HG03097 (cell line): ENCODE data around the gene EPHA3.

Source experiments
- ATAC-seq: cut with Tn5 transposase; IDR thresholded peaks from one replicate; pipeline ENCODE4 v1.9.1; 2021; ENCODE audit not compliant: unreplicated experiment, low FRiP score

The EPHA3 gene

DNA sequence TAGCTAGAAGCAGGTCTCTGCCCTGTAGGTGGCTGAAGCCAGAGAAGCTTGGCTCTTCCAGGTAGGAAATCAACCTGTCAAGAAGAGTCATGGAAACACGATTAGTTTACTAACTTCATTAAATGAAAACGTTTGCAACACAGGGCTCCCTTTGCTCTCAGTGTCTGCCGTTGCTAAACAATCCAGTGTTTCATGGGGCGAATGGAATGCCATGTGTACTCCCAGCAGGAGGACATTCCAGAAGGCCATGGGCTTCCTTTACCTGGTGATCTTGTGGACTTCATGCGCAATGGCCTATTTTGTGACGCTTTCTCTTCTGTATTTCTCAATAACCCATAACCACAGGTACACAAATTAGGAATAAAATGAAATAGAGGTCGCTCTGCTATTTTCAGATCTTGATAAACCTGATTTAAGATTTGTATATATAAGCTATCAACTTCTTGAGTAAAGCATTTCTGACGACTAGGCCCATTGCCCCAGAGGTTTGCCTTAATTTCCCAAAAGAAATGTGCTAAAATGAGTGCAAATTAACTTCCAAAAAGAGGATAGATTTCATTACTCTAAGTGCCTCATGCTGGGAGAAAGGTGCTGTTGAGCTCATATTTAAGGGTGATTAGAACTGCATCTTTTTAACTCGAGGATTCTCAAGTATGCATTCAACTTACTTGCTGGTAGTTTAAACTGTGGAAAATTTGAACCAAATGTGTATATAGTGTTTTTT lies 171.0 kb downstream of the EPHA3 start:
- ATAC-seq = no peak

DNA sequence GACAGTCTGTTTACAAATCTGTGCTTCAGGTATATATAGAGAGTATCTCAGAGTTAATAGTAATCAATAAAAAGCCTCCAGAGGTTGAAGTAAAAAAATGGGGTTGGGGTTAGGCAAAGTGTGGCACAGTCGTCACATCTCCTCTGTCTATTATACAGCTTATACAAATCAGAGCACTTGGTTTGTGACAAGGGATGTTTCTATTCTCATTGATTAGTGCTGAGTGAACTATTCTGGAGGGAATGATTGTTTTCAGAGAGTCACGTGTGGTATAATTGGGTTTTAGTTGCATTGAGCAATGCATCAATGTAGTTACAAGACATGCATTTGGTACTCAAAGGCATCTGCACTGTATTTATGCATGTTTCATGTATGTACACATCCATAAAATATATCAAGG lies 172.9 kb downstream of the EPHA3 start:
- no peak for ATAC-seq

DNA sequence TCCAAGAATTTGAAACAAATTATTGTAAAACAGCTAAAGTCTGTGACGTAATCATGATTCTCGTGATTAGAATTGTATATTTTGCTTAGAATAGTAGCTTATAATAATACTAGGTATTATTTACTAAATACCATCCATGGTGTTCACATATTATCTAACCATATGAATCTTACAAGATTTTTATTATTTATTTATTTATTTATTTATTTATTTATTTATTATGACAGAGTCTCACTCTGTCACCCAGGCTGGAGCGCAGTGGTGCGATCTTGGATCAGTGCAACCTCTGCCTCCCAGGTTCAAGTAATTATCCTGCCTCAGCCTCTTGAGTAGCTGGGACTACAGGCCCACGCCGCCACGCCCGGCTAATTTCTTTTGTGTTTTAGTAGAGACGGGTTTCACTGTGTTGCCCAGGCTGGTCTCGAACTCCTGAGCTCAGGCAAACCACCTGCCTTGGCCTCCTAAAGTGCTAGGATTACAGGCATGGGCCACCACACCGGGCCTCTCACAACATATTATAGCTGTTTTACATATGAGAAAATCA lies 173.5 kb downstream of the EPHA3 start:
- no peak for ATAC-seq

DNA sequence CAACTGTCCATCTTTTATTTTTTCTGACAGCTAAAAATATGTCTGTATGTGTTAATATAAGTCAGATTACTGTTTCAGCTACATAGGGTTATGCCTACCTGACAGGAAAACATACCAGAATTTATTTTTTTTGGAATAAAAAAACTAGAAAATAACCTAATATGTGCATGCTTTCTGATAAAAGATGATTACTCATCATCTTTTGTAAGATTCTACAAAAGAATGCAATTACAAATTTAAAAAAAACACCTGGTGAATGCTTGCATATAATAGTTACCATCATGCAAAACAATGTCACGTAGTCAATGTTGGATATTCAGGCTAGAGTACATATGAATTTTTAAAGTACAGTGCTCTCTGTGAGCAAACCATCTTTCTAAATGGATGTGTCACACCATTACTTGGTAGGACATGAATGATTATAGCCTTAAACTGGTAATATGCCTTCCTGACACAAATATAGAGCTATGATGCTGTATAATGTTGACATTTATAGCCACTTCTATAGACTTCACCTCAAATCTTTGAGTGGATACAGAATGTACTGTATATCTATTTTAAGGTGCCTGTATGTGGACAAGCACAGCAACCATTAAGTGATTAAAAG lies 180.6 kb downstream of the EPHA3 start:
- no peak for ATAC-seq

DNA sequence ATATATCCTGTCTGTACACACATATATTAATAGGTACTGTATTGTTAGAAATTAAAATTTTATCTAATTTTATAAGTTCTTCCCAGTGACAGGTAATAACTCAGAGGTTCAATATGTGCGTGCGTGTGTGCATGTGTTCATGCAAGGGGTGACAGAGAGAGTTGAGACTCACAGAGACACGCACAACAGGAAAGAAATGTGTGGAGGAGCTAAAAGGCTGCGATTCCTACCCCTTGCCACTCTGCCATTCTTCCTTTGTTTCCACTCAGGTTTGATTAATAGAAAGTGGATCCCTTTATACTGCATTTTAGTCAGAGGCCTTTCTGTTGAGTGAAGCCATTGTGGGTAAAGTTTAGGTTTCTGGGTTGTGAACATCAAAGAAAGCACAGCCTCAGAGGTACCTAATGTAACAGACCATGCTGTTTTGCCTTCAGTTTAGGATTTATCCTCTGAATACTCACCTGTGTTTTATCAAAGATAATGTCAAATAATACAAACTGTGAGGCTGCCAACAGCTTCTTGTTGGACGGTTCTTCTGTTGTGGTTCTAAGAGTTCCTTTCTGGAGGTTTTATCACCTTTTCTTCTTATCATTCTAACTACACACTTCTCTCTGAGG lies 182.3 kb downstream of the EPHA3 start:
- no peak for ATAC-seq

DNA sequence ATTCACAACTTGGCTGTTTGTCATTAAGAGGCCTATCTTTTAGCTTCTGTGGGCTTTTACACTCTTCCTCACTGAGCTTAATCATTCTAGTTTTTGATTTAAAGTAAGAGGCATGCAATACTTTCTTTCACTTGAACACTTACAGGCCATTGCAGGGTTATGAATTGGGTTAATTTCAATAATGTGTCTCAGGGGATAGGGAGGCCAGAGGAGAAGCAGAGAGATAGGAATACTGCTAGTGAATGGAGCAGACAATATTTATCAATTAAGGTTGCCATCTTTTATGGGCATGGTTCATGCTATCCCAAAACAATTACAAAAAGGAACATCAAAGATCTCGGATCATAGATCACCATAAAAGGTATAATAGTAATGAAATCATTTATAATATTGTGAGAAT lies 189.8 kb downstream of the EPHA3 start:
- no peak for ATAC-seq

DNA sequence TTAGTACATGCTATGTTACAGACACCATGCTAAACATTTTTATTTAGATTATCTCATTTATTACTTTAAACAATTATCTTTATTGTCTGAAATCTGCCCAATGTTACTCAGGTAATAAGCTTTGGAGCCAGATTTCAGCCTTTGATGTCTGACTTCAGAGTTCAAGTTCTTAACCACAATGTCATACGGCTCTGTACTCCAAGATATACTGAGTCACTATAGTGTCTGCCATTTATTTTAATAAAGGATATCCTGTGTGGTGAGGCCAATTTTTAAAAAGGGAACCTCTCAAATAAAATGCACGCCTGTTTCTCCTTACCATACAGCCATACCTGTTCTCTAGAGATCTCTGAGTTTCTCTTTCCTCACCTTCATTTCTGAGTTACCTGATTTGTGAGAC lies 193.1 kb downstream of the EPHA3 start:
- ATAC-seq = no peak

DNA sequence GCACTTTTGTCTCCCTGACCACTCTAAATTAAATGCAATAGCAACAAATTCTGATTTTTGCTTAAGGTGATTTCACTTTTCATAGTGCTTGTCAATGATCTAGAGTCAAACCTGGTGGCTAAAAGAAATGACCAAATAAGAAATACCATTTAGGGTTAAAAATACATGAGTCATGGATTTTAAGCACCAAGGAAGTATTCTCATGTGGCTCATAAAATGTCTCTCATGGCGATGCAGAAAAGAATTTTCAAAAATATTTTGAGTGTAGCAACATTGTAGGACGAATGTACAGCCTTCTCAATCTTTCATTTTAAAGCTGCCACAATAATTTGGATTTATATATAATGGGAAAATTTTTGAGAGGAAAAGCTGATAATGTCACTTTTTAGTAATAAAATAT lies 193.6 kb downstream of the EPHA3 start:
- ATAC-seq = no peak

DNA sequence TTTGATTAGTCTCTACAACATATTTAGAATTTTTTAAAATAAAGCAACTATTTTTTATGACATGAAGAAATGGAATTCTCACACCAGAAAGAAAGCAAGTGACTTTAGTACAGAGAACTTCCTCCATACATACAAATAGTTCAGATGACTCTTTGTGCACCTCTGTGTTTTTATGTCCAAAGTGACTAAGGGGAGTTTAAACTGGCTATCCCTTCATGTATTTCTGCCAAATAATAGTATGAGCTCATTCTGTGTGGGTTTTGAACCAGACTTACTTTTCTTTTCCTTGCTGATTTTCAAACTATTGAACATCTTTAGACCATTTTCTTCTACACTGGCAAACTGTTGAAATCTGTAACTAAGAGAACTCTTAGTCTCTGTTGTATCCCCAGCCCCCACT lies 196.3 kb downstream of the EPHA3 start:
- no peak for ATAC-seq

DNA sequence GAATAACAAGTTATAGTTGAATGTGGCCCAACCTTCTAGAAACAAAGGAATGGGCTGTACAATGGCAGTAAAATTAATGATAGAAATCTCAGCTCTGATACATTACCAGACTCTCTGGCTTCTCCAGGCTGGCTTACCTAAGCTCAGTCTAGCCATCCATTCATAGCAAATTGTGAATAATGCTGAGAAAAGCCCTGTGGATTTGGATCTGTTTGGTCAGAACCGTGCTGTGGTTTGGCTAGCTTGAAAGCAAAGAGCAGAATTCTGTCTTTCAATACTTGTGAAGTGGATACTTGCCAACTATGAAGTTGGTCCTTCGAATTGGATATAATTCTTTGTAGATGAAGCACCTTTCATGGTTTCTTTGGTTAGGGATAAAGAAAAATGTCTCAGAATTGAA lies 199.1 kb downstream of the EPHA3 start:
- ATAC-seq = no peak

DNA sequence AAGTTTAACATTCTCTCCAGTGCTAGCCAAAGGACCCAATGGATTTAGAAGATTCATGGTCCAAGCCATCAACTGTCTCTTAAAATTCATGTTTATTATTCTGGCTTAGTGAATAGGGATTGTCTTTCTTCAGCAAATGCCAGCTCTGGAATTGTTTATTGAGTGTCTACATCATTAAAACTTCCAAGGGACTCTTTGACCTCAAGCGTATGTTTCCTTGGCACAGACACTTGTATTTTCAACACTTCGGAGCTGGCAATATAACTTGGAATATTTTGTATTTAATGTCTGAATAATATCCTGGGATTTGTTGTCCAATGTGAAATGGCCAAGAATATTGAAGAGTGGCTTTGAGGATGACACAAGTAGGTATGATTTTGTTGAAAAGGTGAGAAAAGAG lies 204.2 kb downstream of the EPHA3 start:
- no peak for ATAC-seq

DNA sequence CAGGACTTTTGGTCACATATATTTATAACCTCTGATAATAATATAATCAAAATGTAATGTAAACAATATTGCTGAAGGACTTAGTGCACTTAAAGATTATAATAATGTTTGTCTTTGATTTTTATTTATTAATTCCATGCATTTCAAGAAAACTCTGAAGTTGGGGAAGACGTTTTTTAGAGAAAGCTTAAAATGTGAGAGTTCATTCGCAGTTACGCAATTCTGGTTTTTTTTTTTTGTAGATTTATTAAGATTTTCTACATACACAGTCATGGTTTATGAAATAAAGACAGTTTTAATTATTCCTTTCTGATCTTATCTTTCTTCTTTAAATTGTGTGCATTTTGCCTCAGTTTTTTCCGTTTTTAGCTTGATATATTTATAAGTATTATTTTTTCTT lies 204.7 kb downstream of the EPHA3 start:
- ATAC-seq = no peak

DNA sequence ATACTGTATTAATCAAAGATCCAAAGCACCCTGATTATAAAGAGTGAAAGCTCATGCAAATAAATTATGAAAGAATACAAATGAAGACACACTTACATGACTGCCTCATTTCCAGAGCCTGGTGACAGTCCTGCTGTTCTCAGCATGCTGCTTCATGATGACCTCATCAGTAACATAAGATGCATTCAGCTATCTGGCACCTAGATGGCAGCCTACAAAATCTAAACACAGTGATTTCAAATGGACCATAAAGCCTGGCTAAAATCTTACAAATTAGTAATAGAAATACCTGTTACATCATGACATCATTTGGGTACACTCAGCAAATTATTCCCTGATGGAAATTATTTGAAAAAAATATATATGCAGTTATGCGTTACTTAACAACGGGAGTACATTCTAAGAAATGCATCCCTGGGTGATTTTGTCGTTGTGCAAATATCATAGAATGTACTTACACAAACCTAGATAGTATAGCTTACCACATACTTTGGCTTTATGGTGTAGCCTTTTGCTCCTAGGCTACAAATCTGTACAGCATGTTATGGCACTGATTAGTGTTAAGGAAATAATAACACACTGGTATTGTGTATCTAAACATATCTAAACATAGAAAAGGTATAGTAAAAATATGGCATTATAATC lies 207.2 kb downstream of the EPHA3 start:
- no peak for ATAC-seq

DNA sequence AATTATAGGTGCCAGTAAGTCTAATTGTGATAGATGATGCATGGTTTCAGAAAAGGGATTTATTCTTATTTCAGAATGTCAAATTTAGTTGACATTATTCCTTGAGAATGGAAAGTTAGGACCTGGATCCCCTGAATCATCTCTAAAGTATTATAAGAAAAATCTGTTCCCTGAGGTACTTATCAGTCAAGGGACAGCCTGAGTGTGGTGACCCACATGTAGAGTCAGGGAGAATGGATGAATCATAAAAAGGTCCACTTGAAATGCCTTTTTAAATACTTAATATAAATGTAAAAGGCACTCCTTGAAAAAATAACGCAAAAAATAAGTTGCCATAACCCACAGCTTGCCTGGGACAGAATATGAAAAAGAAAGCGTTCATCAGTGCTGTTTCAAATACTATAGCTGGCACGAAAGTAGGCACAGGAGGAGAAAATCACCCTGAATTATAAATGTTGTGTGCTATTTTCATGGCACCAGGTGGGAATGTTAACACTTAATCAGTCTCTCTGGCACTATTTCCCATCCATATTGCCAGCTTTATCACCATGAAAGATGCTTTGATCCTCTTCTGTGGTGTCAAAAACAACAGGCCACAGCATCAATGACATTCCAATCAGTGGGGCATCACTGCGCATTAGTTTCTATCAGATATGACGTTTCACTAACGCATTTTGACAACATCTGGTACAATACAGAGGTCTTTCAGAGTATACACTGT lies 208.5 kb downstream of the EPHA3 start:
- ATAC-seq = no peak

DNA sequence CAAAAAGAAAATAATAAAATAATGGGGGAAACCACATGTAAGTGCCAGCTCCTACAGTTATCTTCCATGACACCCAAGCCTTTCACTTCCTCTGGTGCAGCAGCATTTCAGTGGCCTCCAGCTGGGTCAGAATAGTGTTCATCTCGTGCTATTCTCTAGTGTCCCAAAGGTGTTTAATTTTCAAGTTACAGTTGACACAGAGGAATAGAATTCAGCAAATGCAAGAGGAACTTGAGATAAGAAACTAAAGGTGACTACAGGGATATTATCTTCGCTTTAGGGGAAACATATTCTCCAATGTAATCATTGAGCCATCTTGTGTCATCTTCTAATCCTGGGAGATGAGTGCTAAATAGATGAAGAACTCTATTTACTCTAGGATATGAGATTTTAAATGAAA lies 212.8 kb downstream of the EPHA3 start:
- no peak for ATAC-seq

DNA sequence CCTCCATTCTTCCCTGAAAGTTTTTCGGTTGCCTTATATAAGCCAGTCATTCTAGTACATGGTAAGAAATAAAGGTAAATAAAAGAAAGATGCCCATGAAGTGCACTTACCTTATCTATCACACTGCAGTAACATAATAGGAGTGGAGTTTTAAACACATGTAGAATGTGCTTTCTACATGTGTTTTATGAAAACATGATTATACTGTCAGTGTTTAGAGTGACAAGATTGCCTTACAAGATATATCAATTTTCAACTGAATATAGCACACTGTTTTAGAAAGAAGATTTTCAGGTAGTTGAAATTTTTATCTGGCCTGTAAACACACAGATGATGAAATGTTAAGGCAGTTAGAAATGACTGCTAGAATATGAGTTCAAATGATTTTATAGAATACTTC lies 219.6 kb downstream of the EPHA3 start:
- no peak for ATAC-seq

DNA sequence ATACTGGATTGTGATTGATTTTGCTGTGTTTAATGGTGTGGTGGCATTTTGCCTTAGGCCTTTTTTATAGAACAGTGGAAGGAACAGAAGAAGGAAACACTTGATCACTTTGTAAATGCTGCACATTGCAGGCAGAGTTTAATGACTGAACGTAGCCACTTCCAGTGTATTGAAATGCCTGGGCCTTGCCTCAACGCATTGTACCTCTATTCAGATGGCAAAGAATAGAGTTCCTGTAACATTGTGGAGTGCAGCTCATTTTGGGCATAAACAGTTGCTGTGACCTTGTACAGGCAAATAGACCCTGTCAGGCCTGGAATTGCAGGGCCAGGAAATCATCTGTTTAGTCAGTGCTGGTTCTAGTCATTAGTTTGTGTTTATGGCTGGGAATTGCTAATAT lies 225.0 kb downstream of the EPHA3 start:
- ATAC-seq = no peak

DNA sequence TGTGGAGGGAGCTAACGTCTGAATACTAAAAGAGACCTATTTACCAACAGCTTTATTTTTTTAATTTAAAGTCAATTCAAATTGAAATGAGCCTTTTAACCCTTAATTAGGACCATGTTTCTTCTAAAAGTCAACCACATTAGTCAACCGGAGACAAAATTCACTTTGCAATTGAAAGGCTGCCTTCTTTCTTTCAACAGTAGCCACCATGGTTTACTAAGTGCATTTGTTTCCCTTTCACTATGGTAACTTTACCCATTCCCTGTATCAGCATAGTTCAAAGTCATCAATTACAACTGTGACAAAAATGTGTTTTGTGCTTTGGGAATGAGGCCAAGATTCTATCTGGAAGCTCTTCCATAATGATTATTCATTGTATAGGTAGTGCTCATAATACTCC lies 225.4 kb downstream of the EPHA3 start:
- no peak for ATAC-seq

DNA sequence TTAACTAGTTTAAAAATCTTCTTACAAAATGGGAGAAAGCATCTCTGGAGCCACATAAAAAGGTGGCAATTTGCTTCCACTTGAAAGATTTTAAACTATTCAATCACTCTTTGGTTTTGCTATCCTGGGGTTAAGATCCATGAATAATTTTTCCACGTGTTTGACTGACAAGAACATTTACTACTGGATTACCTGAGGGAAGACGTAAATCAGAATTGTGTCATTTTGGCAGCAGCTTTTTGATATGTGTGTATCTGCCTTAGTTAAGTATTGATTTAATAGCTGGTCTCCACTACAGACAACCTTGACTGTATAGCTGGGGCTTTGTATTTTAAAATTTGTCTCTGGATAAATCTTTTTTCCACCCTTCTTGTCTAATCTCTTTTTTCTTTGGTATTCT lies 228.3 kb downstream of the EPHA3 start:
- no peak for ATAC-seq

DNA sequence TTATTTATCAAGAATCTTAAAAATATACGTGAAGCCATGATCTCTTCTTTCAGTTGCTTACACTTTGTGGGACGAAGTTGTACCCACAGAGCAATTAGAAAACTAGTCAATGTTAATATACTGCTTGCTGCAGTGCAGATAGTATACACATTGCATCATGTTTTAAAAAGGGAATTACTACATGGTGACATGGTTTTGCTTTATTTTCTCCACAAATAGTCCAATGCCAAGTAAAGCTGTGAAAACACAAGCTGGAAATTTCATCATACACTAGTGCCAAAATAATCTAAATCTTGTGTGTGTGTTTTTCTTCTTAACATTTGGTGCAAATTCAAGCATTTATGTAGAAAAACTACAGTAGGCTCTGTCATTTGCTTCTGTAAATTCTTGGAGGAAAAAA lies 233.0 kb downstream of the EPHA3 start:
- ATAC-seq = no peak

DNA sequence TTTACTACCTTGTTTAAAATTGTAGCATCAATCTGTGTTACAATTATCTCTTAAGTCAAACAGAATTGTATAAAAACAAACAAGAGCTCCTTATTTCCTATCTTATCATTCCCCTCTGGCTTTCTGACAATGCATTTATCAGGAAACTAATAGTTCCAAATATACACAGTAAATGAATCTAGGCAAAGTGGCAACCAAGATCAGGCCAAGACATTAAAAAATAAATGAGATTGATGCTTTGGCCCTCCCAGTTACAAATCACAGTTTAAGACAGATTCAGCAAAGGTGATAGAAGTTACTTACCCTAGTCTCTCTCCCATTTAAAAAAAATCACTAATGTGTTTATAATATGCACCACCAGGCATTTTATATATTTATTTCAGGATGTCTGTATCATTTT lies 236.7 kb downstream of the EPHA3 start:
- ATAC-seq = no peak
